ENCODE measurements around the gene PALLD.
A peak's percentile ranks its signal among the peaks of the same experiment; 100 is the strongest.

PALLD gene

DNA sequence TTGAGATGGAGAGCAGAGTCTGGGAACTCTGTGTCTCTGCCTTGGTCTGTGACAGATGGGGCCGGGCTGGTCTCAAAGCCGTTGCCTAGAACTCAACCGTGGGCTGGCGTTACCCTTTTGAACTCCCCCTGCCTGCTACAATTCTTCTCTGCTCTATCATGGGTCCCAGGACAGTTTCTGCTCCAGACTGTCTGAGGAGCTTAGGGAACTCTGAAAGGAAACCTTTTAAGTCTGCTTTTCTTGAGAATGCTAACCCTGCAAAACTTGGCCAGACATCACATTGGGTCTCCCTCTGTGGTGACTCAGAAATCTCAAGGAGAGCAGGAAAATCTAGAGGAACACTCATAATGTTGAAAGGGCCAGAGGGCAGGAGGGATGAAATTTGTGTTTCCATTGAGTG lies 272.6 kb downstream of the PALLD start:
- DNase-seq = peak in 2 of 4 experiments; percentile 9 to 10

DNA sequence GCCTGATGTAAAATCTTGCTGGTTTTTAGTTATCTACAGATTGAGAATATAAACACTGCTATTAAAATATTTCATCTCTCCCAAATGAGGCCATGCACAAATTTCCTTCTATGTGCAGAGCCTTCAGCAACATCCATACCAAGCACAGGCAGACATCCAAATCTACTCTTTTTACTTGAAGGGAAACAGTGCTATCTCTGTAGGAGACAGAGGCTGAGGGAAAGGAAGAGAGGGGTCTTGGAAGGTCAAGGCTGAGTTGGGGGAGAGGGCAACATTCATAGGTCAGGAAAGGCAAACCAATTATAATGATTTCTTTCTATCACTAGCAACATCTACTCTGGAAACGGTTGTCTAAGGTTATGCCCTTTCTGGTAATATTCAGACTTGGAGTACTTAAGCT lies 273.0 kb downstream of the PALLD start:
- DNase-seq = no peak

DNA sequence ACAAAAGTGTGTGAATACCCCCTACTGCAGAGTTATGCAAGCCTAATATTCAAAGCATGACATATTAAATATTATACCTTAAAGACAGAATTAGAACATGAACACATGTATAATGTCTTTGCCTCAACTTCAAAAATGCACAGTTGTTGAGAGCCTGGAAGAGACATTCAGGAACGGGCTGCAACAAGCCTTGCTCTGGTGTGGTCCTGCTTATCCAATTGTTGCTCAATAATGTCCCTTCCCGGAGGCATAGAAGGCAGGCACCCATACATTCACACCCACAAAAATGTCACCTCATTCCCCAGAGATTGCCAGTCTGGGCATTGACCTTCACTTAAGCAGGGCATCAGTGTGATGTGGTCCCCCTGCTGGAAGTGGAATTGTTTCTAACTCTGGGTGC lies 274.4 kb downstream of the PALLD start:
- DNase-seq = no peak

DNA sequence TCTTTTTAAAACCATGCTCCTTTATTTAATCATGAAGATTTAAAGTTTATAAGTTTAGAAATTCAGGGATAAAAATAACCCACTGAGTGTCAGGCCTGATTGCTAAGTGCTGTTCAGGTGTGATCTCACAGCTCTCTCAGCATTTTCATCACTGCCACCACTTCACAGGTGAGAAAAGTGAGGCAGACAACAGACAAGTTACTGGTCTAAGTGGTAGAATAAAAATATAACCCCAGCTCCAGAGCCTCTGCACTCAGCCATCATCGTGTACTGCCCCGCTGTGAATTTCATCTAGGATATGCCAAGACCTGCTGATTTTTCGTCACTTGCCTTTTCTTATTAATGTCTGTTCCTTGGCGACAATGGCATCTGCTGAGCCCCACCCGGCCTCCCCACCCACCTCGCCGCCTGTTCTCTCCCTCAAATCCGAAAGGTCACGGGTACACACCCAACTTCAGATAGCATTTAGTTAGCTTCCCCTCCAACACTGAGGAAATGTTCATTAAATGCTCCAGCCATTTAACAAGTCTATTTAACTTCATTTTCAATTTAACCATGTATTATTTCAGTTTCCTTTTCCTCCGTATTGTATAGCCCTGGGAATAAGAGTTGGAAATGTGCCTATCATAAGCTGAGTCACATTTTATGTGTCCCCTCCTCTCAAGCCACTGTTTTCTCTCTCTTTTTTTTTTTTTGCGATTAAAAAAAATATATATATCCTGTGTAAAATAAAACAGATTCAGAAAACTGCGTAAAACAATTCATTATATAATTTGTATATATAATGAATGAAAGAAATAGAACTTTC lies 276.7 kb downstream of the PALLD start:
- DNase-seq = no peak

DNA sequence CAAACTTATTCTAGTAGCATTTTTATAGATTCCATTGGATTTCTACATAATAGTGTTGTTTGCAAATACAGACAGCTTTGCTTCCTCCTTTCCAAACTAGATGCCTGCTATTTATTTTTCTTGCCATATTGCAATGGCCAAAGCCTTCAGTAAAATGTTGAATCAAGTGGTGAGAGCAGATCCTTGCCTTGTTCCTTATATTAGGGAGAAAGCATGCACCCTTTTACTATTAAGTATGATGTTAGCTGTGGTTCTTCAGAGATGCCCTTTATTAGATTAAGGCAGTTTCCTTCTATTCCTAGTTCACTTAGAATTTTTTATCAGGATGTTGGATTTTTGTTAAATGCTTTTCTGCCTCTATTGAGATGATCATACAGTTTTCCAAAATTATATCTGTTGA lies 279.5 kb downstream of the PALLD start:
- DNase-seq = no peak

DNA sequence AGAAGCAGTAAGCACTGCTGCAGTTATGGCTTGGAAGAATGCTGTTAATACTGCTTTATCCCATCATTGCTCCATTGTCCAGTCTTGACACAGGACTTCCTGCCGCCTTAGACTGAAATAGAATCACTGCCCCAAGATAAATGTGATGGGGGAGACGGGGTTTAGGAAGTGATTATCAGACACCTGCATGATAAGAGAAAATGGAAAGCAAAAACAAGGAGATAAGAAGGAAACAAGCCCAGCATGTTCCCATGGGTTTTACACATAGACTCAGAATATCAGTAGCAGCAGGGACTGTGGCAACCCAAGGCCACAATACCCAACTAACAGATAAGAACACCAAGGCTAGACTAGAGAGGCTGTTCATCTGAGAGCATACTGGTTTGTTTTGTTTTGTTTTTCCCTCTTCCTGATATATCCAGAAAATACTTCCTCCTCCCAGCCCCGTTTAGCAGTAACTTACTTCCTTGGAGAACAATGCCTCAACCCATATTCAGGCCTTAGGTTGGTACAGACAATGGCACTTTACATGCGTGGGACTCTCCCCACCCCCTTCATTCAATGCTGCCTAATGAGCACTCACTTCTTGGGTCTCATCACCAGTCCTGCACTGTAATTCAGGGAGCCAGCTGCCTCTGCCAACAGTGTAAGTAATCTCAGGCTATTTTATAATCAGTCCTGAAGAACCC lies 280.6 kb downstream of the PALLD start:
- no peak for DNase-seq

DNA sequence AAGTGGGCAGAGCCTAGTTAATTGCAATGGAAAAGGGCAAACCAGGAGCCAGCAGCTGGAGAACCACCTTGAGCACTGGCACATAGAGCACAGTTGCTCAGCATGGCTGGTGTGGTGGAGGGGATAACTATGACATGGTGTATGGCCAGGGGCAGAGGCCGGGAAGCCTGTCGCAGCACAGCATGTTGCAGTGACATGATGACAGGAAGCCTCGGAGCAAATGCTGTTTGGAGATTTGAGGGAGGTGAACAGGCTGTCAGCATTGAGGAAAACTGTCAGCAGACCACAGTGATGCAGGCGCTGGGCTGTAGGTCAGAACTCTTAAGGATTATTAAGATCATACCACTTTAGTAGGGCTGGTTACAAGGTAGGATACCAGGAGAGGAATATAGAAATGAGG lies 284.5 kb downstream of the PALLD start:
- no peak for DNase-seq

DNA sequence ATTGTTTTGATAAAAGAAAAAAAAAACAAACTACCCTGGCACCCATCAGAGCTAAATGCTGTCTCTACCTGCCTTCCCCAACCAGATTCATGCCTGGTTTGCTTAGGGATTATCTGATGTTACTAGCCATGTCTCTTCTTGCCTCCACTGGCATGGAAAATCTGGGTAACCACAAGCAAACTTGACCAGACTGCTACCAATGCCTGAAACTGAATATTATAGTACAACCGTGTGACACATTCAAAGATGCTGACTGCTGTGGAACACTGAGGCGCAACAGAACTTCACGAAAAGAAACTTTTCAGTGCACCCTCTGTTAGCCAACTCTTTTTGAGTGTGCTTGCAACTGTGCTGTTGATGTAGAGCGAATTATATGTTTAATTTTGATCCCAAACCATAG lies 285.1 kb downstream of the PALLD start:
- no peak for DNase-seq

DNA sequence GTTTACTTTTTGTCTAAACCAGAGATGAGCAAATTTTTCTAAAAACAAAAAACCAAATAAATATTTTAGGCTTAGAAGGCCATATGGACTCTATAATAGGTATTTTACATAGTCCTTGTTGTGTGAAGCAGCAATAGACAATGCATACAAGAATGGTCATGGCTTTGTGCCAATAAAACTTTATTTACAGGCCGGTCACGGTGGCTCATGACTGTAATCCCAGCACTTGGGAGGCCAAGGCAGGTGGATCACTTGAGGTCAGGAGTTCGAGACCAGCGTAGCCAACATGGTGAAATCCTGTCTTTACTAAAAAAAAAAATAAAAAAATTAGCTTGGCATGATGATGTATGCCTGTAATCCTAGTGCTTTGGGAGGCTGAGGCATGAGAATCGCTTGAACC lies 285.6 kb downstream of the PALLD start:
- no peak for DNase-seq

DNA sequence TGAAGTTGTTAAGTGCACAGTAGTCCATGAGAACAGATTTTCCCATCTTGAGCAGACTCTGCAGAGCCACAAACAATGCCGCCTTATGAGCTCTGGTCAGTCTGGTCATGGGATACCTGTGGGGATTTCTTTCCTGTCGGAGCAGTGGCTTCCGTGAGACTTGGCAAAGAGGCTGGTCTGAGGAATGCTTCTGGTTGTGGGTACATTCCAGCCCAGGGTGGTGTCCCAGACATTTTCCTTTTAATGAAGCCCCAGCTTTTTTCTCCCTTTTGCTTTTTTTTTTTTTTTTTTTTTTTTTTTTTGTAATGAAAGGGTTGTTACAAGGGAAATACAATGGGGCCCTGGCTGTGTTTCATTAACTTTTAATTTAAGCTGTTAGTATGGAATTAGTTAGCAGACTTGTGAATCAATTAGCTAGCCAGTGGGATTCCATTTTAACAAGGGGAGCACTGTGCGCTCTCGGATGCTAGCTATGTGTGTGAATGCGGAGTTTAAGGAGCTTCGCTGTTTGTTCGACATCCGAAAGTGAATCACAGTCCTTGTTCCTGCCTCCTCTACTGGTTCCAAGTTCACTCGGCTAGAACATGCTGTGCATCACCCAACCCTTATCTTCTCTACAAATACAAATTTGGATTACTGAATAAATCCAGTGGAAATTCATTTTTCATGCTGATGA lies 288.1 kb downstream of the PALLD start:
- DNase-seq = no peak

DNA sequence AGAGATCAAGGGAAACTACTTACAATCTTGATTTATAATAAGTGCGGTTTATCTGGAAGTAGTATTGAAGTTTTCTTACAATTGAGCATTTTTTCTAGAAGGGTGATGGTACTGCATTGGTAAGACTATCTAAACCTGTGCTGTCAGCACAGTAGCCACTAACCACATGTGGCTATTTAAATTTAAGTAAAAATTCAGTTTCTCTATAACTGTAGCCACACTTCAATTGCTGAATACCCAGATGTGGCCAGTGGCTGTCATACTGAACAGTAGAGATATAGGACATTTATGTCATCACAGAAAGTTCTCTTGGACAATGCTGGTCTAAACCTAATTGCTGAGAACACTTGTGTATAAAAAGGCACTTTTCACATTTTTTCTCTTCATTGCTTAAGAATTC lies 290.5 kb downstream of the PALLD start:
- DNase-seq = no peak

DNA sequence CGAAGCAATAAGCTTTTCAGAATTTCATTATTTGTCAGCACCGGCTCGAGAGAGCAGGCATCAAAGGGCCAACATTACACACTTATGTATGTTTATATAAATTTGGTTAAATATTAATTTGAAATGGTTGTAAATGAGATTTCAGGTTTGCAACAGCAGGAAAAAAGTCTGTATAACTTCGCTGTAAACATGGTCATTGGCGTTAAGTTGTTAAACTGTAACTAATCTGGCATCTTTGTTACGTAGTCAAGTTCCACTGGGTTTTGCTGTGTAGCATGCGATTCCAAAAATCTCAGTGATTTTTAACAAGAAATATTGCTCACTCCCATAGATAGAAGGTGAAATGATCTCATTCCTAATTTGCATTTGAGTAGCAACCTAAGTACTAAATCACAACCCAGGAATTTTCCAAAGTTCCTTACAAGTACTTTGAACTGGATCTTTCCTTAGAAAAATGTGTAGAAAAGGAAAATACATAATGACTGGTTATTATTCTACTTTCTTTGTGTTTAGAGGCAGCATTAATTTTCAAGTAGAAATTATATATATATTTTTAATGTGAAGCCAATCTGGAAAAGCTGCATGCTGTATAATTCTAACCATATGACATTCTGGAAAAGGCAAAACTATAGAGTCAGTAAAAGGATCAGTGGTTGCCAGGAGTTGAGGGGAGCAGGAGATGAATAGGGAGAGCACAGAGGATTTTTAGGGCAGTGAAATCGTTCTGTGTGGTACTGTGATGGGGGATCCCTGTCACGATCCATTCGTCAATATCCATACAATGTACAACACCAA lies 291.1 kb downstream of the PALLD start:
- no peak for DNase-seq

DNA sequence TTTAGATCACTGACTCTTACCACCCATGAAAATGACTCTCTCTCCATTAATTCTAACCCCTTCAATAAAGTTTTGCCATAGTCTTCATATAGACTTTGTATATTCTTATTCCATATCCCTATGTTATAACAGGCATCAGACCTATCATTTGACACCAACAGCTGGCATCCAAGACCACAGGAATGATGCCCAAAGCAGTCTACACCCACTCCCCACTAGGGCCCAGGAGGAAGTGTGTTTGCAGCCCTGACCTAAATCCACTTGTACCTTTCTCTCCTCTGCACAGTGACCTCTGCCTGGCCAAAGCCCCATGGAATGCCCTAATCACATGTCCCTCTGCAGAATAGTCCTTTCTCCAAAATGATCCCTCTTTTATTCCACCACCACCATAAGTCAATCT lies 294.0 kb downstream of the PALLD start:
- no peak for DNase-seq

DNA sequence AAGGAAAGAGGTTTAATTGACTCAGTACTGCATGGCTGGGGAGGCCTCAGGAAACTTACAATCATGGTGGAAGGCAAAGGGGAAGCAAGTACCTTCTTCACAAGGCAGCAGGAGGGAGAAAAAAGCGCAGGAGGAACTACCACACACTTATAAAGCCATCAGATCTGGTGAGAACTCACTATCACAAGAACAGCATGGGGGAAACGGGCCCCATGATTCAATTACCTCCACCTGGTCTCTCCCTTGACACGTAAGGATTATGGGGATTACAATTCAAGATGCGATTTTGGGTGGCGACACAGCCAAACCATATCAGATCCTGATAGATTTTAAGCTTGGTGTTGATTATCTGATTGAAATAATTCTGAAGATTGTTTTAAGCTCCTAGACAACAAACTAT lies 294.5 kb downstream of the PALLD start:
- no peak for DNase-seq

DNA sequence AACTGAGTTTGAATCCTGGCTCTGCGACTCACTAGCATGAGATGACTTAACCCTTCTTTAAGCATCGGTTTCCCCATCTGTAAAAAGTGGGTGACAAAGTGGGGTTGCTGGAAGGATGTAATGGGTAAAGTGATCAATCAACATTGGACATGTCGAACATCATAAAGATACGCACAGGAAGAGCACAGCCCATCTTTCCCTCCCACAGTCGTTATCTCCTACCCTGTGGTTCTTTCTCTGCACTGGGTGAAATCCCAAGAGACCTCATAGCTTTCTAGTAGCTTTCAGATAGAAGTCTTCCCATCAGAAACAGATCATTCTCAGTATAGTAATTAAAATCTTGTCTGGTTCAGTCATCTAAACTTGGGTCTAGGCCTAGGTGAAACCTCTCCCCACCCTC lies 296.7 kb downstream of the PALLD start:
- DNase-seq = no peak

DNA sequence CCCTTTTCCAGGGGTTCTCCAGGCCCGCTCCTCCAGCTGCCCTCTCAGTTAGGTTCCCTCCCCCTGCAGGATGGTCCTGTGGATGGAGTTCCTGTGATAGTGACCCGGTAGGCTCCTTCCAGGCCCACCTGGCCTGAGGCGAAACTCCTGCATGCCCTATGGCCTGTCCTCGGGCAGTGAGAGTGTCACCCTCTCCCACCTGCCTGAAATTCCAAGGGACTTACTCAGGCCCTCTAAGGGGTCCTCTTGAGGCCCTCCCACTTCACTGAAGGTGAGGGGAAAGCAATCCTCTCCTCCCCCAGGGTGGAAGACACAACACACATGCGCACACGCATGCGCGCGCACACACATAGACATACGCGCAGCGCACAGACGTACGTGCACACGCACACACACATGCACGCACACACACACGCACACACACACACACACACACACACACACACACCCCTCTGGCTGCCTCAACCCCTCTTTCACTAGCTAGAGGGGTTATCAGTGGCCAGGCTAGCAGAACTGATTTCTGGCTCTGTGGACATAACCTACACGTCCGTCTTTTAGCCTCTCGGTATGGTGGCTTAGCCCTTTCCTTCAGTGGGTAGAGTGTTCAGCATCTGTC lies 297.3 kb downstream of the PALLD start:
- DNase-seq = no peak

DNA sequence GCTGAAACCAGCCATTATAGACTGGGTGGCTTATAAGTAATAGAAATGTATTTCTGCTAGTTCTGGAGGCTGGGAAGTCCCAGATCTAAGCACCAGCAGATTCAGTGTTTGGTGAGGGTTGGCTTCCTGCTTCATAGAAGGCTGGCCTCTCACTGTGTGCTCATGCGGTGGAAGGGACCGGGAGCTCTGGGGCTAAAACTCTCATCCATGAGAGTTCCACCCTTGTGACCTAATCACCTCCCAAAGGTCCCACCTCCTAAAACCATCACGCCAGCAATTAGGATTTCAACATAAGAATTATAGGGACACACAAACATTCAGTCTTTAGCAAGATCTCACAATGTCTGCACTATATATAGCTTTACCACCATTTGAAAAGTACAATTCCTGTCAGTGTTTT lies 298.0 kb downstream of the PALLD start:
- DNase-seq = peak; percentile 44 to 70 (median 58)

DNA sequence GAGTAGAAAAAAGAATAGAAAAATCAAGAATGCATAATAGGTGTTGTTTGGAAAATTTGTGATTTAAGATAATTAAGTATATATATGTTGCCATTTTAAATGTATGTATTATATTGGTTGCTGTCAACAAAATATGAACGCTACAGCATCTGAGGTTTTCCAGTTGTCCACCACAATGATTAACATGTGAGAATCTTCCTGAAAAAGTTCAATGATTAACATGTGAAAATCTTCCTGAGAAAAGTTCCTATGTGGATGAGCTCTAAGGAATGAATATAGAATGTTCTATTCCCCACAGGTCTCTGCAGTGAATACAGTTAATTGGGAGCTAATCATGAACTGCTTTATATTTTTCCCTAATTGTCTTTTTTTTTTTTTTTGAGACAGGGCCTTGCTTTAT lies 298.5 kb downstream of the PALLD start:
- DNase-seq = no peak

DNA sequence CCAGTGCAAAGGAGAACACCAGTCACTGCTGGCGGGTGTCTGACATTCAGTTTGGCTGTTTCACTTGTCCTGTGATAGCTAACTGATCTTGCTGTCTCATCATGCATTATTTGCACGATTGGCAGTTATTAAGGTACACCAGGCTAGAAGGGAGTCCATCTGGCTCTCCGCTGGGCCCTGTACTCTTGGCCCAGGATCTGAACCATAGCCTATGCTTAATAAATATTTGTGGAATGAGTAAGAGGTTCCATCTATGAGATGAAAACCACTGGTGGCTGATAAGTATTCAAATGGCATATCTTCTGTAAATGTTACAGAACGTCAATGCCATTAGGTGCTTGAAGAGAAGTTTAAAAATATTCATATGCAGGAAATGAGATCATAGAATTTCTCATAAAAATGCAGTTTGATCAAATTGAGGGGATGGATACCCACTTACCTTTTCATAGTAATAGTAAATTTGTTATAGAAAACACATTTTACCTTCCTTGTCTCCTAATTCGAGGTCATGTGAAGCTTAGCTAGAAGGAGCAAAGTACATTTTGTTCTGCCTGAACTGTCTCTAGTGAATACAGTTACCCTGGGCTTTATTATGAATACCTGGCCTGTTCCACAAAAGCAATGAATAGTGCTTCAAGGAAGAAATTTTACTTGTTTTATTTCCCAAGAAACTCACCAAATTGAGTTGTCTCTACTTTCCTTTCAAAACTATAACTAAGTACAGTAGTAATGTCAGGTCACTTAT lies 299.7 kb downstream of the PALLD start:
- DNase-seq = no peak

DNA sequence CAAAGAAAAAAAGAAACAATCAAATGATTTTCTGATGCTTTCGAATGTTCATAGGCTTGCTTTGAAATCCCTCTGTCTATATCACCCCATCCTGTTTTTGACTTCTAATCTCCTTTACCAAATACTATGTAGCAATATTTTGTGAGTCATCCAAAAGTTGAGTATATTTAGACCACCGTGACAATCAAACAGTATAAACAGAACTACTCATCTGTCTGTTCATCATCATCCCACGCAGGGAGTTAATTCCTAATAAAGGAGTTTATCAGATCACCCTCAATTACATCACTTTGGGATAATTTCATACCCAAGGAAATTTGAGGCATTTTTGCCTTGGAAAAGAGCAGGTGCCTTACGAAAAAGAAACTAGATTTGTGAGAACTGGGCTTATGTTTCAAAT lies 300.3 kb downstream of the PALLD start:
- DNase-seq = peak; percentile 27 to 88 (median 60)

DNA sequence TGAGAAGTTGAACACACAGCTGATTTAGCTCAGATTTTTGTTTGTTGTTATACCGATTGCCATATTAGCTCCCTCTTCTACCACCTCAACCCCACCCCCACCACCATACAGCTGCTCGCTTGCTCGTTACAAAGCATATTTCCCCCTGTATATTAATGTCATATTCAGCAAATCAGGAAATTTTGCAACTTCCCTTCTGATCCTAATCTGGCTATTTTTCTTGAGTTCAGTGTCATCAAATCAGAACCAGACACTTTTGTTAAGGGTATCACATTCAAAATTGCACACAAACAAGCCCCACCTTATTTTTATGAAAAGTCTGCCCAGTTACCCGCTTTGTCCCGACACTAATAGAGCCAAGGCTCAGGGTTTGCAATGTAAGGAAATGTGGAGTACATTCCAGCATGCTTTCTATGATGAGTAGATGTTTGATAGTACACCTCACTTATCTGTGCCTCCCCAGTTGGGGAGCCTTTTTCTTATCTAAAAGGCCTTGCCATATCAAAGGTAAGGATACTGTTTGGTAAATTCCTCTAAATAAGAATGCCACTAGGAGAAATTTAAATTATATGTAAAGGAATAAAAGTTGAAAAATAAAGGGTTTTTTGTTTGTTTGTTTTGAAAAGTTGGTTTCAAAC lies 301.0 kb downstream of the PALLD start:
- peak; percentile 22 to 68 (median 35) for DNase-seq

All from suppressor macrophage (primary cell).